ENCODE data around the gene TMED7.

The TMED7 gene

DNA sequence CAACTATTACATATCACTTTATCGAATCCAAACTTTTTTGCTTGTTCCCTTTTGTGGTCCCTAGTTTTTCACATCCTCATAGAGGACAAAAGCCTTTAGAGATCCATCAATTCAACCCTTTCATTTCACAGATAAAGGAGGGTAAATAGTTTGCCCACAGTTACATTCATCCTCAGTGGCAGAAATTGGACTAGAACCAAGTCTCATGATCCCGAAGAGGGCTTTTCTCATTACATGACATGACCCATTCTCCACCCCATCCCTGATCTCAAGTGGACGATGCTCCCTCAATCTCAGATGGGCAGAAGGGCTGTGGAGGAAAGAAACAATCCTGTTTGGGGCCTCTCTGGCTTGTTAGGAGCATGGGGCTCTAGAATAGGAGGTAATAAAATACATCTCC is 46.6 kb downstream of the TMED7 start:
- DNase-seq, result no peak

DNA sequence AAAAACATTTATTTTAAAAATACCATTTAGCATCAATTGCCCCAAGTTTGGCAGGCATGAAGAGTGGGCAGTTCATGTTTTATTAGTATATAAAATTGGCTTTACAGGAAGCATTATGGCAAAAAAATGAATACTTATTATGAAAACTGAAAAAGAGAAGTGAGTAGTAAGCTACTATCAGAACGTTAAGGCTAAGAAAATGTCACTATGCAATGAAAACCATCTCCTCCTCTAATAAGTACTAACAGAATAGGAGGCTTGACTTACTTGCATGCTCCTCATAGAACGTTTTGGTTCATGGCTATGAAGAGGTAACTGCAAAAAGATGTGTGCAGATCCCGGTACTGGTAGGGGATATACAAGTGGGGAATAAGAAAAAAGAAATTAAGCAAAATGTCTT is 47.2 kb downstream of the TMED7 start:
- no peak for DNase-seq

GRCh38 chr5:115577741-115578140 is 48.1 kb downstream of the TMED7 start:
- DNase-seq, result no peak

DNA sequence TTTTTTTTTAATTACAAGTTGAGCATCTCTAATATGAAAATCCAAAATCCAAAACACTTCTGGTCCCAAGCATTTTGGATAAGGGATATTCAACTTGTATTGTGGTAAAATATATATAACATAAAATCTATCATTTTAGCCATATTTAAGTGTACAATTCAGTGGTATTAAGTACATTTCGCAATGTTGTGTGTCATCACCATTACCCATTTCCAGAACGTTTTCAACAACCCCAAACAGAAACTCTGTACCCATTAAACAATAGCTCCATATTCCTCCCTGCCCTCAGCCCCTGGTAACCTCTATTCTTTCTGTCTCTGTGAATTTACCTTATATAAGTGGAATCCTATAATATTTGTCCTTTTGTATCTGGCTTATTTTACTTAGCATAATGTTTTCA is 48.5 kb downstream of the TMED7 start:
- no peak for DNase-seq

DNA sequence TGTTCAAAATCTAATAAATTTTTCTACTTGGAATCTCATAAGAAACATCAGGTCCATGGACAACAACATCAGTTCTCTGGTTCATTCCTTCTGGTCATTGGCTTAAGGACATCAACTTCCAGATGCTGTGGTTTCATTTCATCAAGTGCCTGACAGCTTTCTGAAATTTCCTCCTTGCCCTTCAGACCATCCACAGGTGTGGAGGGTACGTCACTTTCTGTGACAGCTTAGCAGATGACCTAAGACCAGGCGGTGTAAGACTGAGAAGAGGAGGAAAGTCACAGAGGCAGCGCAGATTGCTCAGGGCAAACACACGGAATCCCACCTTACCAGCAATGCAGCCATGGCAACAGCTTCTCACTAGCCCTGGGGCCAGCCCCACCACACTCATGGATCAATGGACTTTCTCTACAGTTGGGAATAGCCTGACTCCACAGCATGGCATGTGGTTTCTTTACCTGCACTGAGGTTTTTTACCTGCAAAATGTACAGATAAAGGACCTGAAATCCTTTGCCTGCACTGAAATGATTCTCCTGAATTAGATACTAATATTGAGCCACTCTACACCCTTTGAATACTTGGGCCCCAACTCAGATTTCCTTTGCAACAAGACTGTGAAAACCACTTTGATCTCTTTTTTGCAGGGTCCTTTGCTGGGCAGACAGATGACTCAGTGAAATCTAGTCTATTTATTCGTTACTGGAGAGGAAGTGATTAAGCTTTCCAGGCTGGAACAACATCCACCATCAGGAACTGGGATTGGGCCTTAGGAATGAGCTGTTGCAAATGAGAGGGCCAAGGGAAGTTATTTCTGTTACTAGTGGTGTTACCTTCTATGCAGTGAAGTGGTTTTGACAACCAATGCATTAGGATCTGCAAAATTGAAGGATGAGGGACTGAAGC is 50.4 kb downstream of the TMED7 start:
- DNase-seq, result no peak

DNA sequence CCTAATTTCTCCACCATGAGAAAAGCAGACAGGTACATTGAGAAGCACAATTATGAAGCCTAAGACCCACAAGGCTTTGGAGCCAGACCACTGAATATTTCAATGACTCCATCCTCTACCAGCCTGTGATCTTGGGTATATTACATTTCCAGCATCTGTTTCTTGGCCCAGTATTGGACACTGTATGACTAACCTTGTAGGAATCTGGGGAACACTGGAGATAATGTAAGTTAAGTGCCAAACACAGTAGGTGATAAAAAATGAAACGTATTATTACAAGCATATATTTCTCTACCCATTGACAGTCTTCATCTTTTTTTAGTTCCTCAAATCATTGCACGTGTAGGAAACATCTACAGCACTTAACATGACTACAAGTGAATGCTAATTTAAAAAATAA is 52.7 kb downstream of the TMED7 start:
- DNase-seq, result no peak

DNA sequence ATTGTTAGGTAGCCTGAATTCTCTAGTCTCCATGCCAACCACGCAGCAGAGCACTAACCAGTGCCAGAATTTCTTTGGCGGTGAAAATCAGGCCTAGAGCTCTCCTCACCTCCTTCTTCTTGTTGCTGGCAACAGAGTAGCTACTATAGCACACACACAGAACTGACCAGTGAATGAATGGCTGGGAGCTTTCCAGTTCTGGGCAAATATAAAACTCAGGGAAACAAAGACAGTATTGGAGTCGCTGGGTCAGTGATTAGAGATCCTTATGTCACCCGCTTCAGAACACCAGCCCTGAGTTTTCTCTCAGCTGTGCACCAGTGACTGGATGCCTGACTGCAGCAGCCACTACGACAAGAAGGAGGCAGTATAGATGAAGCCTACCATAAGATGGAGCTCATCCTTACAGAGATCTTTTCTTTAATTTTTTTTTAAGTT is 54.4 kb downstream of the TMED7 start:
- no peak for DNase-seq

DNA sequence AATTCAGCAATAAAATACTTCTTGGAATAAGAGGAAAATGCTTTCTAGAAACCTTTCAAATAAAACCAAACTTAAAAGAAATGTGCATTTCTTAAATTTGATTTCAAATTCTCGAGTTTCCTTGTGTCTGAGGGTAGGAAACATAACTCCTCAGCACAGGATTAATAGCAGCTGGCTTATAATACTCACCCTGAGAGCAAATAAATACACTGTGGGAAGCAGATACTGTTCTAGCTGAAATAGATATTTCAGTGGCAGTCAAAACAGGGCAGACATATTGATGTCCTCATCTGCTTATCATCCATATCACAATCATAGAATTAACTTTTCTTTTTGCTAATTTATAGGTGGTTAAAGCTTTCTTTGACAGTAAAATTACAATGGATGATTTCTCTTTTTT is 57.2 kb downstream of the TMED7 start:
- no peak for DNase-seq

DNA sequence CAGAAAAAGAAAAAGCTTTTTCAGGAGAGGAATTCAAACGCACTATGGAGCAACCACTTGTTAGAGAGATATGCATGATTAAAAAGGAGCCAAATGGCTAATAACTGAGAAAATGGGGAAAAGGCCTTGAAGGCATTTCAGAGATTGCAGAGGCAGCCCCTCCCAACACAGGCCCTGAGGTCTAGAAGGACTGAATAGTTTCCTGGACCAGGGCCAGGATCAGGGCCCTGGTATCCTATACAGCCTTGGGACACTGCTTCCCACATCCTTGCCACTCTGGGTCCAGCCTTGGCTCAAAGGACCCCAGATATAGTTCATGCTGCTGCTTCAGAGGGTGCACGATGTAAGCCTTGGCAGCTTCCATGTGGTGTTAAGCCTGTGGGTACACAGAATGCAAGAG is 60.6 kb downstream of the TMED7 start:
- no peak for DNase-seq
